MCF 10A (cell line): ENCODE measurements around the gene IKZF3. TPM values are rescaled to one million over a fixed set of nuclear protein-coding genes. Genes with fewer than 3 reads are reported as not detected.

ENCODE experiments used
- BruUV-seq: library from RNA; stranded (reverse); fragments of 400-500 nt; replicated peaks from 2 replicates; lab custom pipeline; 2021; lab: Mats Ljungman, UMichigan
- CTCF ChIA-PET: fragments of 300-600 bp; sonication (Branson Sonifier 250); formaldehyde crosslinking; extraction: SDS; loops from one replicate; lab custom pipeline; 2021; ENCODE audit warnings: antibody characterized with exemption, inconsistent platforms; lab: Yijun Ruan, JAX
- POLR2A ChIA-PET: fragments of 300-600, 350-650 bp; sonication (Branson Sonifier 250); formaldehyde crosslinking; extraction: SDS; loops from one replicate; lab custom pipeline; 2020; ENCODE audit warnings: antibody characterized with exemption, inconsistent platforms; lab: Yijun Ruan, JAX
- DNase-seq: peaks from one replicate; pipeline ENCODE4 v3.0.0-alpha.2; 2018; ENCODE audit not compliant: unreplicated experiment
- H3K27ac Mint-ChIP-seq: one replicate; pipeline ENCODE4 v1.8.0; 2022; ENCODE audit warnings: mild to moderate bottlenecking, low read depth, mixed read lengths; ENCODE audit not compliant: unreplicated experiment
- H3K27me3 Mint-ChIP-seq: one replicate; pipeline ENCODE4 v1.8.0; 2022; ENCODE audit warnings: mixed read lengths; ENCODE audit not compliant: insufficient read depth, unreplicated experiment
- H3K36me3 Mint-ChIP-seq: one replicate; pipeline ENCODE4 v1.8.0; 2022; ENCODE audit warnings: mild to moderate bottlenecking, moderate library complexity, mixed read lengths; ENCODE audit not compliant: insufficient read depth, unreplicated experiment
- H3K4me1 Mint-ChIP-seq: one replicate; pipeline ENCODE4 v1.8.0; 2022; ENCODE audit warnings: mixed read lengths; ENCODE audit not compliant: insufficient read depth, unreplicated experiment
- H3K4me3 Mint-ChIP-seq: one replicate; pipeline ENCODE4 v1.8.0; 2022; ENCODE audit warnings: mild to moderate bottlenecking, moderate library complexity, mixed read lengths; ENCODE audit not compliant: unreplicated experiment
- H3K9me3 Mint-ChIP-seq: one replicate; pipeline ENCODE4 v1.8.0; 2022; ENCODE audit warnings: mixed read lengths; ENCODE audit not compliant: unreplicated experiment
- intact Hi-C: fragments of 100-400 bp; cut with micrococcal nuclease; formaldehyde crosslinking; loops from 2 replicates; pipeline ENCODE4 v1.14.1; 2022
- total RNA-seq: library from RNA; stranded (reverse); gene quantifications from 2 replicates; pipeline ENCODE4 v1.2.3, GENCODE V29; 2022
- TF ChIP-seq, protein P1 (sequence below): fragments of 200-600 bp; IDR thresholded peaks from one replicate; pipeline ENCODE4 v1.8.0; 2022; ENCODE audit warnings: antibody characterized with exemption, mild to moderate bottlenecking; ENCODE audit not compliant: unreplicated experiment

The IKZF3 gene
- total RNA-seq, 1 experiment from 2014 or later = not detected

DNA sequence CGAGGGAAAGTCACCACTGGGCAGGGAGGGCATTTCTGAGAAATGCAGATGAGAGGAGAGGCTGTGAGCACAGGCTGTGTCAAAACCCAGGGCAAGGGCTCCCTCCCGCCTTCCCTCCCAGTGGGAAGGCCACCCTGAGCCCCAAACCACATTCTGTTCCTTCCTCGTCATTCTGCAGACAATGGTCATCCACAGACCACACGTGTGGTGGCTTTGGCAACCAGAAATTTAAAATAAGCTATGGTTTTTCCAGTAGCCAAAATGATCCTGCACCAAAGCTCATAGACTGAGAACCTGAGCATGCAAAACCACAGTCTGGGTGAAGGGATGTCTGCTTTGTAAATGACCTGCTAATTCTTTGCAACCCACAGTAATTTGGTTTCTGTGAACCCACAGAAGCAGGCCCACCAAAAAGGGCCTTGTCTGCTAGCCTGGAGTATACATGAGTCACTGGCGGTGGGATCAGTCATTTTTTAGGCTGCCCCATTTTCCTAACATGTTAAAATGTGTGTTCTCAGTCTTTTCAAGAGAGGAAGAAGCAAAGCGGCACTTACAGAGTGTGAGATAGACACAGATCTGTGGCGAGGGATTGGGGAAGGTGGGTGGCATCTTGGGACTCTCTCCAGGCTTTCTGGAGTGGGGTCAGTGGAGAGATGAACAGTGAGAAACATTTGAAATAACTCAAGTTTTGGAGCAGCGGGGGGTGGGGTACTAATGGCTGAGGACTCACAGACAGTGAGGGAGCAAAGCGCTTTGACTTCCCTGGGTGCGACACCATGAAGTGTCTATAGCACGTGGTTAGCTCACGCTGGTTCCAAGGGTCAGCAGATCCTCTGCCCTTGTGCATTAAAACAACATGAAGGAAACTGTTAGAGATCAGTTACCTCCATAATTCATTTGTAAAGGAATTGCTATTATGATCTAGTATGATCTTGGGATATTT is 105.9 kb downstream of the IKZF3 start:
- Mint-ChIP-seq H3K27me3 (peaks cover 68% of the 10 kb centered on the region), H3K4me3 (no peak overlapping the region), H3K36me3 (no peaks in the 10 kb centered on the region), H3K27ac (no peak overlapping the region), H3K4me1 (no peaks in the 10 kb centered on the region), H3K9me3 (no peaks in the 10 kb centered on the region)
- TF ChIP-seq, protein P1, sequence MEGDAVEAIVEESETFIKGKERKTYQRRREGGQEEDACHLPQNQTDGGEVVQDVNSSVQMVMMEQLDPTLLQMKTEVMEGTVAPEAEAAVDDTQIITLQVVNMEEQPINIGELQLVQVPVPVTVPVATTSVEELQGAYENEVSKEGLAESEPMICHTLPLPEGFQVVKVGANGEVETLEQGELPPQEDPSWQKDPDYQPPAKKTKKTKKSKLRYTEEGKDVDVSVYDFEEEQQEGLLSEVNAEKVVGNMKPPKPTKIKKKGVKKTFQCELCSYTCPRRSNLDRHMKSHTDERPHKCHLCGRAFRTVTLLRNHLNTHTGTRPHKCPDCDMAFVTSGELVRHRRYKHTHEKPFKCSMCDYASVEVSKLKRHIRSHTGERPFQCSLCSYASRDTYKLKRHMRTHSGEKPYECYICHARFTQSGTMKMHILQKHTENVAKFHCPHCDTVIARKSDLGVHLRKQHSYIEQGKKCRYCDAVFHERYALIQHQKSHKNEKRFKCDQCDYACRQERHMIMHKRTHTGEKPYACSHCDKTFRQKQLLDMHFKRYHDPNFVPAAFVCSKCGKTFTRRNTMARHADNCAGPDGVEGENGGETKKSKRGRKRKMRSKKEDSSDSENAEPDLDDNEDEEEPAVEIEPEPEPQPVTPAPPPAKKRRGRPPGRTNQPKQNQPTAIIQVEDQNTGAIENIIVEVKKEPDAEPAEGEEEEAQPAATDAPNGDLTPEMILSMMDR = no peak
- DNase-seq = no peak
- CTCF ChIA-PET = interaction anchor here (0.9 to 1.9 kb wide), 4 partner anchors 27 to 137 kb away, joined by 3 to 5 read pairs (median 3); partner anchors contain the start of gene MIEN1
- intact Hi-C loops = no loop called here
- BruUV-seq = no TSS peak
- POLR2A ChIA-PET = interaction anchor here (1.1 to 2.5 kb wide), 2 partner anchors 12 to 19 kb away, joined by 5 to 13 read pairs; no protein-coding TSS in a partner anchor

DNA sequence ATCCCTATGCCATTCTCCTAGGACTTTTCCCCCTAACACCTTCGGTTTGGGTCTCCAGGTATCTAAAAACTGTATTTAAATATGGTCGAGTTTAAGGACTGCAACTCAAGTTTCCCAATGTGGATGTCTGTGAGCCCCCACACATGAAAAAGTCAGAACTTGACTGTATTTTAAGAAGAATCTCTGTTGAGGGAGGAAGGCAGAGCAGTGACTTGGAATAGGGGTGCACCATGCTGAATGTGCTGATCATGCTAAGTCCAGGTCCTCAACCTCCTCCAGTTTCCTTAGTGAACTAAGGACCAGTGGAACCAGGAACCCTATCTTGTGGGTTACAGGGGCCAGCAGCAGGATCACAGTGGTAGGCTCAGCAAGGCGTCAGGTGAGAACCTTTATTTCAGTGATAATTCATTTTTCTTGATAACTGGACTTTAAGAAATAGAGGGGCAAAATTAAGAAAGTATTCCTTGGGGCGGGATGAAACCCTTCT is 106.9 kb downstream of the IKZF3 start:
- DNase-seq = no peak
- H3K4me1 Mint-ChIP-seq = no peaks in the 10 kb centered on the region
- H3K4me3 Mint-ChIP-seq = no peak overlapping the region
- H3K36me3 Mint-ChIP-seq = no peaks in the 10 kb centered on the region
- POLR2A ChIA-PET = no interaction called here
- TF ChIP-seq, protein P1 = no peak
- CTCF ChIA-PET = interaction anchor here (5.1 kb wide), 1 partner anchor 135 kb away, joined by 50 read pairs; no protein-coding TSS in a partner anchor
- no peak overlapping the region for H3K27ac Mint-ChIP-seq
- BruUV-seq = no TSS peak
- H3K9me3 Mint-ChIP-seq = no peaks in the 10 kb centered on the region
- intact Hi-C loops = no loop called here
- H3K27me3 Mint-ChIP-seq = peaks cover 59% of the 10 kb centered on the region

DNA sequence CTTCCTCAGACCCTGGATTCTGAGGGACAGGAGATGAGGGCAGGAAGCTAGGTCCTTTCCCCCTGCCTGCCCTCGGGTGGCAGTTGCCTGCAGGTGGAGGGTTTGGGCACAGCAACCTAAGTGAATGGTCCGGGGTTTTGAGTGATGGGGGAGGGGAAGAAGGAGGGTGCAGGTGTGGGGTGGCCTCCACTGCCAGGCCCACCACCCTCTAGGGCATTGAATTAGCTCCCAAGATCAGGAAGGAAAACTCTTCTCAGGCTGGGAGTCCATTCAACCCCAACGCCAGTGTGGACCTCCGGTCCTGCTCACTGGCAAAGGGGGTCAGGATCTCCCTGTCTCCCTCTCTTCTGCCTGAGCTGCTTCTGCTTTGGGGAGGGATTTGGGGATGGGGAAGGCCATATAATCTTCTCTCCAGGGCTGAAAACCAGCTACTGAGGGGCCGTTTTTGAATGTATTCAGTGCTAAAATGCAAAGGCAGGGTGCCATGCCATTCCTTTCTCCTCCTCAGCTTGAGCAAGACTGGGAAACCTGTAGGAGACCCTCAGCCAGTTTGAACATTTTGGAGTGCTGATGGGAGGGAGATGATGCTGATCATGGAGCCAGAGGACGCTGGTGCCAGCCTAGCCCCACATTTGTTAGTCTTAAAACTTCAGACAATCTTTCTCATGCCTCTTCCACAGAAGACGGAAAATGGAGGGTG is 107.6 kb downstream of the IKZF3 start:
- intact Hi-C loops = no loop called here
- no peaks in the 10 kb centered on the region for H3K36me3 Mint-ChIP-seq
- no TSS peak for BruUV-seq
- H3K27me3 Mint-ChIP-seq = peaks cover 55% of the 10 kb centered on the region
- H3K9me3 Mint-ChIP-seq = no peaks in the 10 kb centered on the region
- no peak overlapping the region for H3K4me3 Mint-ChIP-seq
- H3K4me1 Mint-ChIP-seq = no peaks in the 10 kb centered on the region
- TF ChIP-seq, protein P1 = no peak
- DNase-seq = no peak
- ChIA-PET CTCF (interaction anchor here (0.6 to 5.1 kb wide), 3 partner anchors 134 to 272 kb away, joined by 3 to 50 read pairs (median 5); no protein-coding TSS in a partner anchor), POLR2A (interaction anchor here (2.1 to 5.5 kb wide), 2 partner anchors 13 to 18 kb away, joined by 8 to 36 read pairs; partner anchors contain the start of gene GRB7)
- H3K27ac Mint-ChIP-seq = no peak overlapping the region
